HepG2 (cell line): ENCODE results near the gene ALOXE3. TPM values are rescaled to one million over a fixed set of nuclear protein-coding genes. Genes with fewer than 3 reads are reported as not detected.

Source experiments
- BCL3 ChIP-seq: sonication (generic); formaldehyde crosslinking; IDR thresholded peaks from 2 replicates; pipeline ENCODE4 v1.5.1; 2020; ENCODE audit warnings: mild to moderate bottlenecking, missing genetic modification reagents, moderate library complexity
- FOXP1 ChIP-seq, 2 experiments: fragments of 450-650 bp in 1 of 2; IDR thresholded peaks; 2 replicates each; pipeline ENCODE4 v1.6.1; 2017 to 2018; ENCODE audit warnings: antibody characterized with exemption in 1 of 2
- HIVEP1 ChIP-seq: sonication (generic); formaldehyde crosslinking; IDR thresholded peaks from 2 replicates; pipeline ENCODE4 v1.4.0; 2020; ENCODE audit warnings: mild to moderate bottlenecking, missing genetic modification reagents
- KDM6A ChIP-seq: IDR thresholded peaks from 2 replicates; pipeline ENCODE4 v1.6.1; 2016; ENCODE audit warnings: low read depth
- NFYB ChIP-seq: sonication (generic); formaldehyde crosslinking; IDR thresholded peaks from 2 replicates; pipeline ENCODE4 v1.4.0; 2020; ENCODE audit warnings: missing genetic modification reagents
- PLSCR1 ChIP-seq: sonication (generic); formaldehyde crosslinking; IDR thresholded peaks from 2 replicates; pipeline ENCODE4 v1.5.0; 2020; ENCODE audit warnings: missing genetic modification reagents, mild to moderate bottlenecking, borderline replicate concordance
- POLR2AphosphoS5 ChIP-seq: IDR thresholded peaks from 2 replicates; pipeline ENCODE4 v1.6.1; 2012; ENCODE audit warnings: low read depth, low read length
- SALL1 ChIP-seq: sonication (generic); formaldehyde crosslinking; IDR thresholded peaks from 2 replicates; pipeline ENCODE4 v1.8.0; 2022; ENCODE audit warnings: mild to moderate bottlenecking, missing genetic modification reagents
- STAT5B ChIP-seq: sonication (generic); formaldehyde crosslinking; IDR thresholded peaks from 2 replicates; pipeline ENCODE4 v1.4.0; 2020; ENCODE audit warnings: missing genetic modification reagents
- TEAD2 ChIP-seq: sonication (generic); formaldehyde crosslinking; IDR thresholded peaks from 2 replicates; pipeline ENCODE4 v1.9.0; 2021; ENCODE audit warnings: missing genetic modification reagents
- ZBTB40 ChIP-seq, 2 experiments: fragments of 450-650 bp in 1 of 2; sonication (generic) in 1 of 2; formaldehyde crosslinking in 1 of 2; IDR thresholded peaks; 2 replicates each; pipeline versions ENCODE4 v1.6.1 to v1.8.0; 2016 to 2022; ENCODE audit warnings: antibody characterized with exemption in 1 of 2, mild to moderate bottlenecking in 1 of 2, missing genetic modification reagents in 1 of 2
- ZIK1 ChIP-seq: sonication (generic); formaldehyde crosslinking; IDR thresholded peaks from 2 replicates; pipeline ENCODE4 v1.5.0; 2020; ENCODE audit warnings: mild to moderate bottlenecking, low read depth, missing genetic modification reagents, borderline replicate concordance
- ZNF160 ChIP-seq: sonication (generic); formaldehyde crosslinking; IDR thresholded peaks from 2 replicates; pipeline ENCODE4 v1.8.0; 2022; ENCODE audit warnings: mild to moderate bottlenecking, inconsistent platforms, missing genetic modification reagents
- ZNF597 ChIP-seq: sonication (generic); formaldehyde crosslinking; IDR thresholded peaks from 2 replicates; pipeline ENCODE4 v1.5.0; 2020; ENCODE audit warnings: missing genetic modification reagents
- ZNF704 ChIP-seq: sonication (generic); formaldehyde crosslinking; IDR thresholded peaks from 2 replicates; pipeline ENCODE4 v1.8.1; 2023; ENCODE audit warnings: mild to moderate bottlenecking, inconsistent platforms, moderate library complexity, missing genetic modification reagents, borderline replicate concordance
- ZSCAN9 ChIP-seq: IDR thresholded peaks from 2 replicates; pipeline ENCODE4 v1.6.1; 2016; ENCODE audit warnings: borderline replicate concordance
- polyA plus RNA-seq, 8 experiments: library from polyadenylated mRNA; depleted of rRNA in 3 of 8; stranded (reverse) in 7 of 8; unstranded in 1 of 8; fragments of >200 nt; fragmentation: Illumina TruSeq in 4 of 8; extraction: Trizol in 4 of 8; gene quantifications; 2 replicates each; pipeline versions ENCODE4 v1.2.1 to v1.2.3, GENCODE V29; 2011 to 2016; ENCODE audit warnings: low read depth in 4 of 8, missing spikeins in 1 of 8, mixed read lengths in 1 of 8; ENCODE audit not compliant: insufficient read depth in 1 of 8
- total RNA-seq, 5 experiments: library from RNA; depleted of rRNA; stranded (reverse); fragments of >200 nt; fragmentation: Illumina TruSeq; extraction: Trizol; gene quantifications; 2 replicates each; pipeline ENCODE4 v1.2.3, GENCODE V29; 2016; ENCODE audit warnings: low read depth in 1 of 5

ALOXE3 gene
- total and polyA plus RNA-seq, 2 of the 13 experiments (the other 11 are each of a cell fraction or from before 2014, with no cell fraction given), result 0.07 TPM; not detected in 1

- TF ChIP-seq ZNF597 (no peak), HIVEP1 (CRISPR knock-in tag) (no peak), SALL1 (peak; percentile 70), STAT5B (CRISPR knock-in tag) (no peak), ZIK1 (CRISPR knock-in tag) (no peak), TEAD2 (CRISPR knock-in tag) (no peak), BCL3 (CRISPR knock-in tag) (no peak), NFYB (peak; percentile 81), FOXP1 (IDR thresholded peaks at IDR 0.05) (no peak), FOXP1 (CRISPR knock-in tag; IDR thresholded peaks at IDR 0.05) (no peak), ZNF704 (CRISPR knock-in tag) (no peak), KDM6A (CRISPR knock-in tag) (no peak), ZNF160 (CRISPR knock-in tag) (0 out of 2 replicates have a peak, but pooled peaks have one; percentile 27), ZSCAN9 (peak; percentile 46; the same call in 1 of the 2 replicates), PLSCR1 (CRISPR knock-in tag) (no peak), ZBTB40 (IDR thresholded peaks at IDR 0.05) (no peak), ZBTB40 (CRISPR knock-in tag; IDR thresholded peaks at IDR 0.05) (no peak), POLR2AphosphoS5 (peak; percentile 32; the same call in 1 of the 2 replicates)
Observed at GRCh38 chr17:8152112-8152775, 33.9 kb upstream of the ALOXE3 start, which contains the start of gene PER1 (continued).
